Tibial nerve (tissue), 4 donors: ENCODE measurements around the gene LELP1. TPM values are rescaled to one million over a fixed set of nuclear protein-coding genes. Genes with fewer than 3 reads are reported as not detected.

Source experiments
- DNase-seq, 2 donors: peaks; one replicate each; pipeline ENCODE4 v3.0.0-alpha.2; 2019; ENCODE audit warnings: low spot score in 2 of 2
- H3K27ac ChIP-seq, 4 donors: fragments of 200-600 bp; sonication (generic) in 3 of 4; one replicate each; pipeline ENCODE4 v1.5.1; 2017 to 2019; ENCODE audit warnings: mild to moderate bottlenecking in 1 of 4
- H3K27me3 ChIP-seq, 2 donors: fragments of 200-600 bp; sonication (generic) in 1 of 2; one replicate each; pipeline versions ENCODE4 v1.5.1 to v1.6.0; 2017 to 2019
- H3K36me3 ChIP-seq, 3 donors: fragments of 200-600 bp; sonication (generic); one replicate each; pipeline ENCODE4 v1.5.1; 2018 to 2019
- H3K4me1 ChIP-seq, 4 donors: fragments of 200-600 bp; sonication (generic) in 3 of 4; one replicate each; pipeline ENCODE4 v1.5.1; 2017 to 2019
- H3K4me3 ChIP-seq, 4 donors: fragments of 200-600 bp; sonication (generic) in 3 of 4; one replicate each; pipeline ENCODE4 v1.5.1; 2017 to 2019; ENCODE audit warnings: mild to moderate bottlenecking in 1 of 4, moderate library complexity in 1 of 4
- H3K9me3 ChIP-seq, 4 donors: fragments of 200-600 bp; sonication (generic) in 3 of 4; one replicate each; pipeline ENCODE4 v1.5.1; 2017 to 2019
- EP300 ChIP-seq, 2 donors: sonication (generic); formaldehyde crosslinking; IDR thresholded peaks; one replicate each; pipeline ENCODE4 v1.6.1; 2017; ENCODE audit warnings: antibody characterized with exemption in 2 of 2, mild to moderate bottlenecking in 1 of 2
- POLR2A ChIP-seq, 2 donors: fragments of 450-650 bp; IDR thresholded peaks; one replicate each; pipeline ENCODE4 v1.6.1; 2017; ENCODE audit warnings: antibody characterized with exemption in 2 of 2, mild to moderate bottlenecking in 2 of 2, moderate library complexity in 2 of 2
- WGBS, 2 donors: methylation state at CpG; one replicate each; pipeline ENCODE4 v1.1.5; 2018; 5-methylcytosine and 5-hydroxymethylcytosine counted together
- total RNA-seq, 4 donors: library from RNA; depleted of rRNA; stranded (reverse); fragments of >200 nt; gene quantifications; one replicate each; pipeline ENCODE4 v1.1.0, GENCODE V29; 2016
- TF ChIP-seq, protein P1 (sequence below), 5 experiments: fragments of 200-600 bp in 3 of 5; fragments of 450-650 bp in 2 of 5; sonication (generic) in 3 of 5; IDR thresholded peaks; one replicate each; pipeline ENCODE4 v1.5.1; 2016 to 2019; ENCODE audit warnings: antibody characterized with exemption in 5 of 5, mild to moderate bottlenecking in 3 of 5, moderate library complexity in 2 of 5

The LELP1 gene
- total RNA-seq, 4 donors from 2014 or later, result not detected

DNA sequence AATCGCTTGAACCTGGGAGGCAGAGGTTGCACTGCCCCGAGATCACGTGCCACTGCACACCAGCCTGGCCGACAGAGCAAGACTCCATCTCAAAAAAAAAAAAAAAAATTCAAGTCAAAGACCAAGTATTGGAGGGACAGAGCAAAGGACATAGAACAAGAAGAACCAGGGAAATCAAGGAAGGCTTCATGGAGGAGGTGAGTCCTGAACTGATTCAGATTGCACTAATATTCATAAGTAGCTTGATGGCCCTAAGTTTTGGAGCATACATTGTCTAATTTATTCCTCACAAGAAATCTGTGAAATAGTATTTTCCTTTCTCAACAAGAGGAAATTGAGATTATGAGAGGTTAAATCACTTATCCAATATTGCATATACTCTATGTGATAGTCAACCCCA is 10.3 kb downstream of the LELP1 start:
- H3K4me3 ChIP-seq, result no peak overlapping the region
- H3K9me3 ChIP-seq, result no peaks in the 10 kb centered on the region
- WGBS, 2 donors, result 97 to 98% methylated on average over 4 of the region's 4 CpGs
- no peaks in the 10 kb centered on the region for H3K27me3 ChIP-seq
- TF ChIP-seq, protein P1, sequence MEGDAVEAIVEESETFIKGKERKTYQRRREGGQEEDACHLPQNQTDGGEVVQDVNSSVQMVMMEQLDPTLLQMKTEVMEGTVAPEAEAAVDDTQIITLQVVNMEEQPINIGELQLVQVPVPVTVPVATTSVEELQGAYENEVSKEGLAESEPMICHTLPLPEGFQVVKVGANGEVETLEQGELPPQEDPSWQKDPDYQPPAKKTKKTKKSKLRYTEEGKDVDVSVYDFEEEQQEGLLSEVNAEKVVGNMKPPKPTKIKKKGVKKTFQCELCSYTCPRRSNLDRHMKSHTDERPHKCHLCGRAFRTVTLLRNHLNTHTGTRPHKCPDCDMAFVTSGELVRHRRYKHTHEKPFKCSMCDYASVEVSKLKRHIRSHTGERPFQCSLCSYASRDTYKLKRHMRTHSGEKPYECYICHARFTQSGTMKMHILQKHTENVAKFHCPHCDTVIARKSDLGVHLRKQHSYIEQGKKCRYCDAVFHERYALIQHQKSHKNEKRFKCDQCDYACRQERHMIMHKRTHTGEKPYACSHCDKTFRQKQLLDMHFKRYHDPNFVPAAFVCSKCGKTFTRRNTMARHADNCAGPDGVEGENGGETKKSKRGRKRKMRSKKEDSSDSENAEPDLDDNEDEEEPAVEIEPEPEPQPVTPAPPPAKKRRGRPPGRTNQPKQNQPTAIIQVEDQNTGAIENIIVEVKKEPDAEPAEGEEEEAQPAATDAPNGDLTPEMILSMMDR (IDR thresholded peaks at IDR 0.05), result no peak
- TF ChIP-seq EP300 (IDR thresholded peaks at IDR 0.05) (no peak), POLR2A (IDR thresholded peaks at IDR 0.05) (no peak)
- no peaks in the 10 kb centered on the region for H3K36me3 ChIP-seq
- no peak for DNase-seq
- no peak overlapping the region for H3K27ac ChIP-seq
- H3K4me1 ChIP-seq, result no peaks in the 10 kb centered on the region

DNA sequence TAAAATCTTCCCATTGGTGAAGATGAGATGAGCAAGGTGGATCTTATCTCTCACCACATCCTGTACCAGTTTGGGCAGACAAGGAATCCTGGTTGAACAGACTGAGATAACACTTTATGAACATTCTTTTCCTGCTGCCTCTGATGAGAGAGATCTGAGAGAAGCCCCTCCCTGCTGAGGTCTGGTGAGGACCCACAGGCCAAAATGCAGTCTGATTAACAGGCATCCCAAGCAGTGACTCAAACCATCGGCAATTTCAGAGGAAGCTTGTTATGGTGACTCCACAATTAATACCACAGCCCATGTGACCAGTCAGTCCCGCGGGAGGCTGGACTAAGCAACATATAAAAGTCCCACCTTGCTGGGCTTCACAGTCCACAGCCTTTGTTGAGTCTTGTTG is 14.0 kb downstream of the LELP1 start, which contains the start of gene PRR9:
Gene PRR9, plus strand, starts transcription at position 373 of the 400 bp plus-strand sequence. CDS start 561 bp downstream, outside the sequence.
- Histone ChIP-seq H3K4me1 (no peaks in the 10 kb centered on the region), H3K27me3 (no peaks in the 10 kb centered on the region), H3K9me3 (no peaks in the 10 kb centered on the region), H3K36me3 (no peaks in the 10 kb centered on the region), H3K27ac (no peak within 1 kb of the TSS), H3K4me3 (no peak within 1 kb of the TSS)
- no peak for DNase-seq
- WGBS, 2 donors, result 76 to 82% methylated on average over 3 of the region's 3 CpGs
- TF ChIP-seq EP300 (IDR thresholded peaks at IDR 0.05), result no peak
- TF ChIP-seq, protein P1 (IDR thresholded peaks at IDR 0.05), result no peak
- TF ChIP-seq POLR2A (IDR thresholded peaks at IDR 0.05), result no peak

DNA sequence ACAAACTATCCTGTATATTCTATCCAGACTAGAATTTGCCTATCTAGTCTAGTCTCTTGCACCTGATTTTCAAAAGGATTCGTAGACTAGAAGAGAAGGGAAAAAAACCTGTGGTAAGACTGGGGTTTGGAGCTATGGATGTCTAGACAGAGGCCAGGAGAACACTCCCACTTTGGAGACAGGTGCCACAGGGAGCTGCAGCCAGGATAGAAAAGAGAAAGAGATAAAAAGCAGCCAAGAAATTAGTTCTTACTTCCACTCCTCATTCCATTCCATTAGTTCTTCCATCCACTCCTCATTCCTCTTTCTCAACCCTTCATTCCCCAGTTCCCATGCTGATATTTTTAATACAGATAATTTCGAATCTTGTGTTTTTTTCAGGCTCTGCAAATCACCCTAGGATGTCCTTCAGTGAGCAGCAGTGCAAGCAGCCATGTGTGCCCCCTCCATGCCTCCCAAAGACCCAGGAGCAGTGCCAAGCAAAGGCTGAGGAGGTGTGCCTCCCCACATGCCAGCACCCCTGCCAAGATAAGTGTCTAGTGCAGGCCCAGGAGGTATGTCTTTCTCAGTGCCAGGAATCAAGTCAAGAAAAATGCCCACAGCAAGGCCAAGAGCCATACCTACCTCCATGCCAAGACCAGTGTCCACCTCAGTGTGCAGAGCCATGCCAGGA is 14.7 kb downstream of the LELP1 start:
- no peak overlapping the region for H3K4me3 ChIP-seq
- H3K9me3 ChIP-seq, result no peaks in the 10 kb centered on the region
- H3K27ac ChIP-seq, result no peak overlapping the region
- 53 to 54% methylated on average over 2 of the region's 2 CpGs for WGBS, 2 donors
- TF ChIP-seq POLR2A (IDR thresholded peaks at IDR 0.05) (no peak), EP300 (IDR thresholded peaks at IDR 0.05) (no peak)
- TF ChIP-seq, protein P1 (IDR thresholded peaks at IDR 0.05), result no peak
- H3K36me3 ChIP-seq, result no peaks in the 10 kb centered on the region
- DNase-seq, result no peak
- no peaks in the 10 kb centered on the region for H3K4me1 ChIP-seq
- H3K27me3 ChIP-seq, result no peaks in the 10 kb centered on the region

DNA sequence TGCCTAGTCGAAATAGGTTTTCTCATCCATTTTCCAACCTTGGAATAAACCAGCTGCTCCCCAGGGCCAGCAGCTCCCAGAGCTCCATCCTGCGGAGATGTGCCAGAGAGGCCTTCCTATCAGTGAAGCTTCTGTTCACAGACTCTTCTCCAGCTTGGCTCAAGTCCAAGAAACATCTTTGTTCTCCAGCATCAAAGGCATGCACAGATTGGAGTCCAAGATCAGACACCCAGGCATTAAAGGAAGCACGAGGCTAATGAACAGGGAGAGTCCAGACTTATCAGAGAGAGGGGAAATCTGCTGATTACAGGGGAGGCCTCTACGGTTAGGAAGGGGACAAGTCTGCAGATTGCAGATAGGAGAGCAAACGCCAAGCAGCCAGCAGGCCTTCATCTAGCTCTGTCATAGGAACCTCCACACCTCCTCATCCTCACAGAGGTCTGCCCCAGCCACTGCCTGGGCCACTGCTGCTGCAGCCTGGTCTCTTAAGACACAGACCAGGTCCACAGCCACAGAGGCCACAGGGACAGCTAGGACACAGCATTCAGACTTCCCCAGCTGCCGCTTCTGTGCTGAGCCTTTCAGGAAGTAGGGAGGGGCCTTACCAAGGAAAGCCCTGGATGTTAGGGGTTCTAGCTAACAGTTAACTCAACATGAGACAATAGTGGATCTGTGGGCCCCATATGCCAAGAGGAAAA is 17.5 kb downstream of the LELP1 start:
- H3K27ac ChIP-seq, result no peak overlapping the region
- 30 to 39% methylated on average over 6 of the region's 6 CpGs for WGBS, 2 donors
- TF ChIP-seq, protein P1 (IDR thresholded peaks at IDR 0.05), result no peak
- TF ChIP-seq EP300 (IDR thresholded peaks at IDR 0.05) (no peak), POLR2A (IDR thresholded peaks at IDR 0.05) (no peak)

More for the DNA sequence above, 17.5 kb downstream of the LELP1 start:
- no peaks in the 10 kb centered on the region for H3K4me1 ChIP-seq
- no peak overlapping the region for H3K4me3 ChIP-seq
- no peaks in the 10 kb centered on the region for H3K36me3 ChIP-seq
- H3K9me3 ChIP-seq, result no peaks in the 10 kb centered on the region
- no peak for DNase-seq
- H3K27me3 ChIP-seq, result no peaks in the 10 kb centered on the region
